Measurements from ENCODE around the gene GTF3C1. TPM values are rescaled to one million over a fixed set of nuclear protein-coding genes. Genes with fewer than 3 reads are reported as not detected.

The GTF3C1 gene
- total RNA-seq, 1 donor = 71.8 TPM

DNA sequence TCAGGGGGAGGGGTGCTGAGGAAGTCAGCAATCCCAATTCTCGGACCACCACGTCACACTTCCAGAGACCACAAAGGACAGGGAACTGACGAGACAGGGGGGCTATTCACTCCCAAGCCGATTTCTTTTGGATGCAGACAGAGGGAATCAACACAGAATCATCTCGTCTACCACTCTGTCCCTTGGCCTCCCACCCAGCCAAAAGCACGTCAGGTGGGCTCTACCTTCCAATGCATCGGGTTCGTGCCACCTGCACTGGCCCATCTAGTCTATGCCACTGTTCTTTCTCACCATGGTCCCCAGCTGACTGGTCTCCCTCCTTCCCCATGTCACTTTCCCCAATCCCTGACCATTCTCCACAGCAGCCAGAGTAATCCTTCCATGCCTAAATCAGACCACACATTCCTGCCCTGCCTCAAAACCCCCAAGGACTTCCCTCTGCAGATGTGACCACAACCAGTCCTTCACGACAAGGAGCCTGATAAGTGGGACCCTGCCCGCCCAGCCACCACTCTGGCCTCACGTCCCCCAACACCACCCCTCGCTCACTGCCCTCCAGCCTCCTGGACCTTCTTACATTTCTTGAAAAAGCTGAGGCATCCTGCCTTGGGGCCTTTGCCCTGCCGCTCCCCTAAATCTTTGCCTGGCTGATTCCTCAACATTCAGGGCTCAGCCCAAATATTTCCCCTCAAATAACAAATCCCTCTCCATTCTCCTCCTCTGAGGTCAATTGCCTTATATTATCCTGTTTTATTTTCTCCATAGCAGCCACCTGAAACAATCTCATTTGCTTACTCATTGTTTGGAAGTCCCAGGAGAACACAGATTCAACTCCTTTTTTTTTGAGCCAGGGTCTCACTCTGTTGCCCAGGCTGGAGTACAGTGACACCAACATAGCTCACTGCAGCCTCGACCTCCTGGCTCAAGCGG is 77.4 kb downstream of the GTF3C1 start:
- no peak overlapping the region for H3K4me3 ChIP-seq (ENCODE audit: low read depth, low read length)
- TF ChIP-seq, protein P1, sequence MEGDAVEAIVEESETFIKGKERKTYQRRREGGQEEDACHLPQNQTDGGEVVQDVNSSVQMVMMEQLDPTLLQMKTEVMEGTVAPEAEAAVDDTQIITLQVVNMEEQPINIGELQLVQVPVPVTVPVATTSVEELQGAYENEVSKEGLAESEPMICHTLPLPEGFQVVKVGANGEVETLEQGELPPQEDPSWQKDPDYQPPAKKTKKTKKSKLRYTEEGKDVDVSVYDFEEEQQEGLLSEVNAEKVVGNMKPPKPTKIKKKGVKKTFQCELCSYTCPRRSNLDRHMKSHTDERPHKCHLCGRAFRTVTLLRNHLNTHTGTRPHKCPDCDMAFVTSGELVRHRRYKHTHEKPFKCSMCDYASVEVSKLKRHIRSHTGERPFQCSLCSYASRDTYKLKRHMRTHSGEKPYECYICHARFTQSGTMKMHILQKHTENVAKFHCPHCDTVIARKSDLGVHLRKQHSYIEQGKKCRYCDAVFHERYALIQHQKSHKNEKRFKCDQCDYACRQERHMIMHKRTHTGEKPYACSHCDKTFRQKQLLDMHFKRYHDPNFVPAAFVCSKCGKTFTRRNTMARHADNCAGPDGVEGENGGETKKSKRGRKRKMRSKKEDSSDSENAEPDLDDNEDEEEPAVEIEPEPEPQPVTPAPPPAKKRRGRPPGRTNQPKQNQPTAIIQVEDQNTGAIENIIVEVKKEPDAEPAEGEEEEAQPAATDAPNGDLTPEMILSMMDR (IDR thresholded peaks at IDR 0.05; ENCODE audit: insufficient read depth, low read length) = no peak
- DNase-seq (ENCODE audit: low read depth) = no peak

DNA sequence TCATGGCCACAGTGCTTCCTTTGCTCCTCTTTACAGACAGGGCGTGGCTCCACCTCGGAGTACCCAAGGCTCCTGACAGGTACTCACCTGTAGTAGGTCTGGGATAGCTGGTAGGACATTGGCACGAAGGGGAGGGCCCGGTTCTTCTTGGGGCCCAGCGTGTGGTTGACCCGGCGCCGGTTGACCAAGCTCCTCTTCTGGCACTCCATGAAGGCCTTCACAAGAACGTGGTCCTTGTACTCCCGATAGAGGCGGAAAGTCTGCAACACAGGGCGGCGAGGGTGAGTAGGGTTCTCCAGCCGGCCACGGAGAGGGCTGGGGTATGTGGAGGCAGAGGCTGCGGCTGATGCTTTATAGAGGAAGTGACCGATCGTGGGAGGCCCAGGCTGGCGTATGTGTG is 78.1 kb downstream of the GTF3C1 start:
- no peak for DNase-seq (ENCODE audit: low read depth)
- TF ChIP-seq, protein P1 (IDR thresholded peaks at IDR 0.05; ENCODE audit: insufficient read depth, low read length) = no peak
- H3K4me3 ChIP-seq (ENCODE audit: low read depth, low read length) = no peak overlapping the region

DNA sequence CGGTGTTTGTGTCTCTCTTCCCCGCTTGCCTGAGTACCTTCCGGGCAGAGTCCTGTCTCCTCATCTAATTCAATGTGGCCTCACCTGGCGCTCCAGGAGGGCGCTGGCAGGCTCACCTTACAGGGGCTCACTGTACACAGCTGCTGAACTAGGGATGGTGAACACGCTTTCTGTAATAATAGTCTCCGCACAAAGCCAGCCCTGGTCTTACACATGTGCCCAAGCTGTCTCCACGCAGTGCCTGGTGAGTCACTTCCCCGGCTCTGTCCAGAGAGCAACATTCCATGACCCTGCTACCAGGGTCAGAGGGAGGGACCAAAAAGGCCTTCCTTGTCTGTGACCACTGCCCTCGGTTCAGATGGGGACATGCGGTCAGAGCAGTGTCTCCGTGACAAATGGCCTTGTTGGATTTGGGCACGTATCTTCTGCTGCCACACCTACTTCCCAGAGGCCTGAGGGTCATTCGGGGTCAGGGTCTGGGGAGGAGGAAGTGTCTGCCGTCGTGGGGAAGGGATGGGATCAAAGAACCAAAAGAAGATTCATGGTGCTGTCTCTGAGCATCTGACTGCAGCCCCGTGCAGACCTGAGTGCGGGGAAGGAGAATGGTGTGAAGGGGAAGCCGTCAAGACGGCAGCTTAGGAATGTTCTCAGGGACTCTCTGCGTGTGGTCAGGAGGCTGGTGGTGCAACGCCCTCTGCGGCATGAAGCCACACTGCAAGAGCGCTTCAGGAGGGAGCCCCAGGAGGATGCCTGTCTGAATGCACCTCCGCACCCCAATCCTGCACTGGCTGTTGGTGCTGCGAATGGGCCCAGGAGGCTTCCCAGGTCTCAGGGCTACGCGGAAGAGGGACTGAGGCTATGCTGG is 78.9 kb downstream of the GTF3C1 start:
- TF ChIP-seq, protein P1 (IDR thresholded peaks at IDR 0.05; ENCODE audit: insufficient read depth, low read length) = no peak
- peak; percentile 31 for DNase-seq (ENCODE audit: low read depth)
- H3K4me3 ChIP-seq (ENCODE audit: low read depth, low read length) = no peak overlapping the region

DNA sequence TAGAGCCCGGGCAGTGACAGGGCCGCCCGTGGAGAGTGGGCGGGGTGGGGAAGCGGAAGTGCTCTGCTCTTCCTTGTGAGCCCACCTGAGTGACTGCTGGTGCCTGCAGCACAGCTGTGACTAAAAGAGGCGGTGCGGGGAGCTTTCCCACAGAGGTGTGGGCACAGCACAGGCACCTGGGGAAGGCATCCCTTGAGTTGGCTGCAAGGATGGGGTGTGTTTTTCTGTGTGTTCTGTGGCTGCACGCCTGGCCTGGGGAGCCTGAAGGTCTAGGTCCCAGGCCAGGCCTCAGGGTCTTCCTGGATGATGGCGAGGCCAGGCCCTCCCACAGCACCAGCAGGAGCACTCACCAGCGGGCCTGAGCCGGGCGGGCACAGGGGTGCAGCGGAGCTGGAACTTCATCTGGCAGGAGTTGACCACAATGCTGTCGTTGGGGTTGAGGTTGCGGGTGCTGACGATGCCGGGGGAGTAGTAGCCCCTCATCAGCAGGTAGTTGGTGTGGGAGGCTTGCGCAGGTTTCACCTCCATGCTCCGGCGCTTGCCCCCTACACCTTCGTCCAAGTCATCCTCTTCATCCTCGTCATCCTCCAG is 80.7 kb downstream of the GTF3C1 start:
- no peak for DNase-seq (ENCODE audit: low read depth)
- H3K4me3 ChIP-seq (ENCODE audit: low read depth, low read length) = no peak overlapping the region
- TF ChIP-seq, protein P1 (IDR thresholded peaks at IDR 0.05; ENCODE audit: insufficient read depth, low read length) = no peak

DNA sequence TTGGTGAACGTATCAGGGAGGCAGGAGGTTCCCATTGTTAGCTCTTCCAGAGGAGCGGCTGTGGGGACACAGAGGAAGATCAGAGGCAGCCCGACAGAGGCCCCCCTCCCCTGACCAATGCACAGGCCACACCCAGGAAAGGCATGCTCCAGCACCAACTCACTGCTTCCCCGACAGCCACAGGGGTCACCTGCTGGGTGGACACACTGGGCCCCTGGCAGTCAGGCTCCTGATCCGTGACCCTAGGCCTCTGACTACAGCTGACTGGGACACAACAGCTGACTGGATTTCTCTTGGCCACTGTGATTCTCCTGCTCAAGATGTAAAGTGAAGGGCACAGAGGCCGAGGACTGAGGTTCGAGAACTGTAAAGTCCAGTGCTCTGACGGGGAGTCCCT is 84.2 kb downstream of the GTF3C1 start:
- TF ChIP-seq, protein P1 (IDR thresholded peaks at IDR 0.05; ENCODE audit: insufficient read depth, low read length) = no peak
- DNase-seq (ENCODE audit: low read depth) = no peak

DNA sequence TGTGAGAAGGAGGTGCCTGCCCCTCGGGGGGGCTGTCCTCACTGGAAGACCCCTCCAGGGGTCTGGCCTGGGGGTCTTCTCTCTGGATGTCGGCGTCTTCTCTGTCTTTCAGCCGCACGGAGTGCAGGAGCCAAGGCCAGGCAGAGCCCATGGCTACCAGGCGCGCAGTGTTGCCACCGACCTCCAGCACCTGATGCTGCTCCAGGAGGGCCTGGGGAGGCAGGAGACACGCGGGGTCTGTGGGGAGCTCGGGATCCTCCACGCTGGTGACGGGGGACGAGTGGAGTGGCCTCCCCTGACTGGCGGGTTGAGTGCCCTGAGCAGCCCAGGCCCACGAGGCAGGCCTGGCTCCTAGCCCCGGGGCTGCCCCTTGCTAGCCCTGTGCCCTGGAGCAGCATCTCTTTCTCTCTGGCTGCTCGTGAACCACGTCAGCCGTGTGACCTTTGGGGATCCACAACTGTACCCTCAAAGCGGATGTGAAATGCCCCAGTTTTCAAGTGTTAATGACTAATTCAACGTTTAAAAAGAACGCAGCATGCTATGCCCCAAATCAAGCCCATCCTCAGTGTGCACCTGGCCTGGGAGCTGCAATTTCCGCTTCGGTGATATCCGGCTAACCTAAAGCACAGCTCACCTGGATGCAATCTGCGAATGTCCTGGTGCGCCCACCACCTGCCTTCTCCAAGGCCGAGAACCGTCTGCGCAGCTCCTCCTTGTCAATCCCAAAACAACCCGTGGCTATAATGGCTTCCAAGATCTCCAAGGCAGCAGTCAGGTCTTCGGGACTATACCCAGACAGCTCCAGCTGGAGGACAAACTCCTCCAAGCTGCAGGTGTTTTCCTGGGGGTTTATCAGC is 84.9 kb downstream of the GTF3C1 start:
- no peak for DNase-seq (ENCODE audit: low read depth)
- TF ChIP-seq, protein P1 (IDR thresholded peaks at IDR 0.05; ENCODE audit: insufficient read depth, low read length) = no peak
- no peak overlapping the region for H3K4me3 ChIP-seq (ENCODE audit: low read depth, low read length)

More for the DNA sequence above, 84.2 kb downstream of the GTF3C1 start:
- no peak overlapping the region for H3K4me3 ChIP-seq (ENCODE audit: low read depth, low read length)

Data from fibroblast of the aortic adventitia (primary cell).